COR-L47 (cell line): ENCODE data around the gene UTS2R.

ENCODE experiments used
- DNase-seq: peaks from one replicate; lab custom pipeline; 2025; lab: John Stamatoyannopoulos, UW

UTS2R gene

DNA sequence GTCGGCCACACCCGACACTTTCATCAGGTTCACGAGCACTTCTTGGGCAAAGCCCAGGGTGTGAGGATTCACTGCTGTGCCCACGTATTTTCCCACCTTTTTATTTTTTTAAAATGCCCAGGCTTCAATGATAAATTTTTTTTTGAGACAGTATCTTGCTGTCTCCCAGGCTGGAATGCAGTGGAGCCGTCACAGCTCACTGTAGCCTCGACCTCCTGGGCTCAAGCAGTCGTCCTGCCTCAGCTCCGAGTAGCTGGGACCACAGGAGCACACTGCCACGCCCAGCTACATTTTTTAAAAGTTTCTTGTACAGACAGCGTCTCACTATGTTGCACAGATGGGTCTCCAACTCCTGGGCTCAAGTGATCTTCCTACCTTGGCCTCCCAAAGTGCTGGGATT is 17.8 kb downstream of the UTS2R start:
- DNase-seq, result no peak

DNA sequence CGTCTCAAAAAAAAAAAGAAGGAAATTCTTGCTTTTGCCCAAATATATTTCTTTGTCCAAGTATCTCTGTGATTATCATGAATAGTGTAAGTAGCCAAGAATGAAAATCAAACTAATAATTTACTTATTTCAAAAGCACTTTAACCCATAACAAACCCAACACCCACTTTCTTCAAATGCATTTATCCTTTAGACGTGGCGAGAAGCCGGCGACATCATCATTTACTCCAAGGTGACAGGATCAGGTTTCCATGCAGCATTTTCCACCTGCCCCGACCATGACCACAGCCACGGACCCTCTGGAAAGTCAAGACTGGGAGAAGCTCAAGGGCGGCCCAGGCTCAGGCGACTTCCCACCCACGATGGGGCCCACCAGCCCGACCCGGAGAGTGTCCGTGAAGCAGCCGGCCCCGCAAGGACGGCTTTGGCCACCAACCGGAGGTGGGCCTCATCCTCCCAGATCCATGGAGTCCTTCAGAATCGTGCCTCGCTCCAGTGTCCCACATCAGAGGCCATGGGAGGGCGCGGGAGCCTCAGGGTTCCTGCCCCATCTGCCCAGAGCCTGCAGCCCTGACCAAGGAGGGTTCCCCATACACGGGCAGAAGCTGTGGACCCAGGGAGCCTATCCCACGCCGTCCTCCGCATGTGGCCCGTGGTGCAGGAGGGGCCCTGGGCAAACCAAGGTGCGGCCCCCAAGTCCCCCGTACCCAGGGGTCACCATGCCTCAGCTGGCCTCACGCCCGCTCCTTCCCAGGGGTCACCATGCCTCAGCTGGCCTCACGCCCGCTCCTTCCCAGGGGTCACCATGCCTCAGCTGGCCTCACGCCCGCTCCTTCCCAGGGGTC is 18.7 kb downstream of the UTS2R start:
- no peak for DNase-seq

DNA sequence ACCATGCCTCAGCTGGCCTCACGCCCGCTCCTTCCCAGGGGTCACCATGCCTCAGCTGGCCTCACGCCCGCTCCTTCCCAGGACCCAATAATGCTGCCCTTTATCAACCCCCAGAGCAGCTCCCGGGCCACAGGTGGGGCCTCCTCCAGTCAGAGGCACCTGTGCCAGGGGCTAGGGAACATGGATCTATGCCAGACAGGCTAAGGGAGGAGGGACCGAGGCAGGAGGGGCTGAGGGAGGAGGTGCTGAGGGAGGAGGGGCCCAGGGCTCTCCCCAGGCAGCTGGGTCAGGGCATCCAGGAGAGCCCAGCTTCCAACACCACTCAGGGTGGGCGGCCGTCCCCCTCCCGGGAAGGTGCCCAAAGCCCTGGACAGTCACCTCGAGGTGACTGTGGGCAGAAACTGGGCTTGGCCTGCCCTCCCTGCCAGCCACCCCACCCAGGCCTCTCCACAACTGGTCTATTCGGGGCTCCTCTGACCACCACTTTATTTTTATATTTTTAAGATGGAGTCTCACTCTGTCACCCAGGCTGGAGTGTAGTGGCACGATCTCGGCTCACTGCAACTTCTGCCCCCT is 19.4 kb downstream of the UTS2R start:
- DNase-seq, result no peak

GRCh38 chr17:82391496-82392066 is 20.0 kb downstream of the UTS2R start:
- no peak for DNase-seq

GRCh38 chr17:82392209-82392920 is 20.8 kb downstream of the UTS2R start:
- DNase-seq, result no peak

GRCh38 chr17:82392941-82393340 is 21.4 kb downstream of the UTS2R start:
- no peak for DNase-seq

GRCh38 chr17:82394278-82394677 is 22.7 kb downstream of the UTS2R start:
- DNase-seq, result no peak

DNA sequence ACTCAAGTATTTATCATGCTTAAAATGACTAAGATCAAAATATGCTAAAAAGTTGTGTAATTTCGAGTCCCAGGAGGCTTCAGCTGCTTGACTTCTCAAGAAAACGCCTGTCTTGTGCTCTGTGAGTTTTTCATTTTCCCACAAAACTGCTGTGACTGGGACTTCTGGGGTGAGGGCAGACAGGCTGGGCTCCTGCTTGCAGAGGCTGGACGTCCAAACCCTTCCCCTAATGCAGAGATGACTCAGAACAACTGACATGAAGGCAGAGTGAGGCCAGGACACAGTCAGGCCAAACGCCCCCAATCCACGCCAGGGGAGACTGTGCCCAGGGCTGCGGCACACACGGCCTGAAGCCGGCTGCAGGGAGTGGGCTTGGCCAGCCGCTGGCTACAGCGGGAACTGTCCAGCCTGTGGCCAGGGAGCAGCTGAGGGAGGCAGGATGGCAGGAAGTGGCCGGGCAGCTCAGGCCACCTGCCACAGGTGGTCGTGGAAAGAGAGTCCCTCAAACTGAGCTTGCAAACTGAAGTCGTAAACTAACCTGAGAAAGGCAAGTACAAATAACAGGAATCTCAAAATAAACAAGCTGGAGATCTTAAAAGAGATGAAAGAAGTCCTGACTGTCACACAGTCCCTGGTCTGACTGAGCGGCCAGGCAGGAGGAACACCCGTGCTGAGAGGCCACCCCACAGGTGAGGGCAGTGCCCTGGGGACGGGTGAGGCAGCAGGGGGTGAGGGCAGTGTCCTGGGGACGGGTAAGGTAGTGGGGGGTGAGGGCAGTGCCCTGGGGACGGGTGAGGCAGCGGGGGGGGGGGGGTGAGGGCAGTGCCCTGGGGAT is 25.3 kb downstream of the UTS2R start:
- no peak for DNase-seq

DNA sequence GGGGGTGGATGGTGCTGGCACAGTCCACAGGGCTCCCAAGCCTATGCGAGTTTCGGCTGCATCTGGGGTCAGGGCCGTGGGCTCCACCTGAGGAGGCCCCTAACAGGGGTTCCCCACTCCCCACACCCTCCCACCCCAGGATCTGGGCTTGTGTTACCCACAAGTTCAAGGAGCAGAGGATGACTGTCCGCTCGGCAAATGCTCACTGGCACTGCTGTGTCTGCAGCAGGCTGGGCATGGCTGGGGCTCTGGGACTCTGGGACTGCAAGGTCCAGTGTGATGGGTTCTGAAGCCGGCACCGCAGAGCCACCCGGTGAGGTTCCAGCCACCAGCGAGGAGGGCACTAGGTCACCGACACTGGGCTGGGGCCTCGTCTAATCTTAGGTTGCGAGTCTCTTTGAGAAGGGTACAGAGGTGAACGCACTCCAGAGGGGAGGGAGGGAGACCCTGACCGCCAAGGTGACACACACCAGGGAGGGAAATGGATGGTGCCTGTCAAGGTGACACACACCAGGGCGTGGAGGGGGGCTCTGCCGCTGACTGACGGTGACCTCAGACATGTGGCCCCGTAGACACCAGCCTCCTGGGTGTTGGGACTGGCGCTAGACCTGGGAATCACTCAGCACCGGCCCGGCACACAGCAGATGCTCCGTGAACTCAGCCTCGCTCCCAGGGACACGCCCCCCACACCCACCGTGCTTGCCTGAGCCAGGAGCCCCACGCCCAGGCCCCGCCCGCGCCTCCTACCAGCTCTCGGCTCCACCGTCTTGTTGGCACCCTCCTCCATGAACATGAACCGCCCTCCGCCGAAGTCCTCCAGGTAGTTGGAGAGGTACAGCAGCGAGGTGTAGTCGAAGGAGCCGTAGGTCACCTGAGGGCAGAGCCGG is 26.1 kb downstream of the UTS2R start:
- DNase-seq, result no peak

GRCh38 chr17:82399041-82399441 is 27.5 kb downstream of the UTS2R start:
- DNase-seq, result no peak

DNA sequence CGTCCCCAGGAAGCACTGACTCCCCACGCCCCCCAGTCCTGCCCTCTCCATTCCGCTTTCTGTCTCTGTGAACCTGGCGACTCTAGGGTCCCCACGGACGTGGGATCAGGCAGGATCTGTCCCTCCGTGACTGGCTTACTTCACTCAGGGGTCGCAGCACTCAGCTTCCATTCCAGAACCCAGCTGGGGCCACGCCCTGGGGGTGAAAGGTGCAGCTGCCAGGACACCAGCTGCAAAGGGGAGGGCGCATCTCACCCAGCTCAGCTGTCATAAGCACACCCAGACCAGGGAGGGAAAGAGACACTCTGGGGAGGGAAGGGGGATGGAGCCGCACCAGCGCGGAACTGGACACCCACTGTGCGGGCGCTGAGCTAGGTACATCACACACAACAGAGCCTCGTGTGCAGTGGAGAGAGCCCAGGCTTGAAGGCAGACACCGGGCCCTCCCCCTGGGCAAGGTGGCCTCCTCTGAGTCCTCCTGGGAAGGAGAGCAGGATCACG is 28.1 kb downstream of the UTS2R start:
- no peak for DNase-seq

- no peak for DNase-seq
Observed at GRCh38 chr17:82400206-82400605, 28.6 kb downstream of the UTS2R start.

- no peak for DNase-seq
Observed at GRCh38 chr17:82400830-82401229, 29.3 kb downstream of the UTS2R start.

GRCh38 chr17:82402865-82403264 is 31.3 kb downstream of the UTS2R start:
- no peak for DNase-seq

DNA sequence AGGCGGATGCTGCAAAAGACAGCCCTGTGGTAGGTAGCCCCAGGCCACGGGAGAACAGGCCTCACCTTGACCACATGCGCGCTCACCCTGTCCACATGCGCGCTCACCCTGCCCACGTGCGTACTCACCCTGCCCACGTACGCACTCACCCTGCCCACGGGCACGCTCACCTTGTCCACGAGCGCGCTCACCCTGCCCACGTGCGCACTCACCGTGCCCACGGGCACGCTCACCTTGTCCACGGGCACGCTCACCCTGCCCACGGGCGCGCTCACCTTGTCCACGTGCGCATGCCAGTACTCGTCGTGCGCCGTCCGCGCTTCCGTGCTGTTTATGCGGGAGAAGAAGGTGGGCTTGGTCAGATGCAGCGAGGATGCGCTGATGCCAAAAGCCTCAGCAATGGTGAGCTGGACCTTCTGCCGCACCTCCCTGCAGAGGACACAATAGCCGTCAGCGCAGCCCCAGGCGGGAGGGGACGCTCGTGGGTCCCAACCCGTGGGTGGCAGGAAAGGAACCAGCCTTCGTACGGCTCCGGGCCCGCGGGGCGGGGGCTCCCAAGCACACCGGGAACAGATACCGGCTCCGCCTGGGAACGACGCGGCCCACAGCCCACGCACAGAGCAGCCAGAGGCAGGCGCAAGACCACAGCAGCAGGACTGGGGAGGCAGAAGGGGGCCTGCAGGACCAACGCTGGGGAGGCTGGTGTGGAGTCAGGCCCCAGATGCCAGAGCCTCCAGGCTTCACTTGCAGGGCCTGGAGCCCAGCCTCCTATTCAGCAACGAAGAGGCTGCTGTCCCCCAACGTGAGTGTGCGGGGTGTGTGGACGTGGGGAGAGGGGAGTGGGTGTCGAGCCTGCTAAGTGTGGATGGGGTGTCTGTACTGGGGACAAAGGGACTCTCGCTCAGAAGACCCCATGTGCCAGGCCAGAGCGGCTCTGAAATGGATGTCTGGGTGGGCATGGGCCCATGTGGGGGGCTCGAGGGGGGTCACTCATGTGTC is 32.4 kb downstream of the UTS2R start:
- DNase-seq, result no peak

- DNase-seq, result no peak
Observed at GRCh38 chr17:82405051-82405450, 33.5 kb downstream of the UTS2R start.

DNA sequence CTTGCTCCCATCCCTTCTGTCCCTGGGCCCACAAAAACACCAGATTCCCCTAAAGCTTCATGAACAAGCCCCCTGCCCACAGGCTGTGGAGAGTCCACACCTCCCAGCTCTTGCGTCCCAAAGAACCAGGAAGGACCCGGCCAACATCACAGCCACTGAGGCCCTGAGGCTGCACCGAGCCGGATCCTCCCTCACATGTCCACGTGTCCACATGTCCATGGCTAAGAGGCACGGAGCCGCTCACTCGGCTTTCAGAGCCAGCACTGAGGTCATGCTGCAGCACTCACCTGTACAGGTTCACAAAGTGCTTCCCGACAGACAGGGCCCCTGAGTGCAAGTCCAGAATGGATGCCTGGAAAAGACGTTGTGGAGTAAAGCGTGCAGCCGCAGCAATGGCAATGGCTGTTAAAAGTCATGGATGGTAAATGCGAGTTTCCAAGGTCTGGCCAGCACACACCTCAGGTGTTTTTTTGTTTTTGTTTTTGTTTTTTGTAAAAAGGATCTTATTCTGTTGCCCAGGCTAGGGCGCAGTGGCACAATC is 34.6 kb downstream of the UTS2R start:
- no peak for DNase-seq

DNA sequence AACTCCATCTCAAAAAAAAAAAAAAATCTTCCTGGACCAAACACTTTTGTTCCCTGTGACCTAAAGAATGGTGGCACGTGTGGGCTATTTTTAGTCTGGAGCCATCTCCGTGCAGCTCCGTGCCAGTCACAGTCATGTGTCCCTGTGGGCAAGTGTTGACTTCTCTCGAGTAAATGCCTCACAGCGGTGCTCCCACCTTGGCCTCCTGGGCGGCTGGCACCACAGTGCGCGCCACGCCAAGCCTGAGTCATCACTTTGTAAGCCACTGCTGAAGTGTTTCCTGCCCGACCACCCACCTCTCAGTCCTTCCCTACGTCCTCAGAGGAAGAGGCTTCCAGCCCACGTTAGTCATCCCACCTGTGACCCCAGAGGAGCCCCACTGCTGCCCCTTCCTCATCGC is 35.7 kb downstream of the UTS2R start:
- DNase-seq, result no peak

DNA sequence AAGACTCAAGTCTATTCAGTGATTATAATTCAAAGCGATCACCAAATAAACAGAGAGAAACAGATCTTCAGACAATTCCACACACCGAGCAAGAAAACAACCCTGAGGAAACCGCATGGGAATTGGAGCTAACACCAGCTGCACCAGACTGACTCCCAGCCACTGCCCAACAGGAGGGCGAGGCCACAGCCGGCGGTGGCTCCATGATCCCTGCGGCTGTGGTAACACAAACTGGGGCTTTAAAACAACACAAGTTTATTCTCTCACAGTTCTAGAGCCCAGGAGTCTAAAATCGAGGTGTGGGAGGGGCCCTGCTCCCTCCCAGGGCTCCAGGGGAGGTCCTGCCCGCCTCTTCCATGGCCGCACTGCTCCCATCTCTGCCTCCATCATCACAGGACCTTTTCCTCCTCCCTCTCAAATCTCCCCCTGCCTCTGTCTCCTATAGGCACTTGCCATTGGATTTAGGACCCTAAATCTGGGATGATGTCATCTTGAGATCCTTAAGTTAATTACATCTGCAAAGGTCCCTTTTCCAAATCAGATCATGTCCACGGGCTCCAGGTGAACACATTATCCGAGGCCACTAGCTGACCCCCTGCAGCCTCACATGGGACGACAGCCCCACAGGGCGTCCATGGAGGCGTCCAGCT is 36.8 kb downstream of the UTS2R start:
- no peak for DNase-seq
